Neutrophil (primary cell): Measurements from ENCODE around the gene APOLD1.

Source experiments
- H3K27ac ChIP-seq: fragments of 200-600 bp; sonication (generic); 2 replicates; pipeline ENCODE4 v1.5.1; 2016; ENCODE audit warnings: mild to moderate bottlenecking, moderate library complexity
- H3K27me3 ChIP-seq: fragments of 200-600 bp; sonication (generic); 2 replicates; pipeline ENCODE4 v1.6.0; 2016; ENCODE audit warnings: mild to moderate bottlenecking
- H3K36me3 ChIP-seq: fragments of 200-600 bp; sonication (generic); 2 replicates; pipeline ENCODE4 v1.5.1; 2017
- H3K4me1 ChIP-seq, 2 experiments: fragments of 200-600 bp in 1 of 2; sonication (generic) in 1 of 2; 1 replicate in 1 of 2; 2 replicates in 1 of 2; pipeline versions ENCODE4 v1.5.1 to v1.6.1; 2013 to 2016; ENCODE audit warnings: low read depth in 1 of 2, low read length in 1 of 2, mild to moderate bottlenecking in 1 of 2, moderate library complexity in 1 of 2; ENCODE audit not compliant: control insufficient read depth in 1 of 2, insufficient read depth in 1 of 2
- H3K4me3 ChIP-seq, 2 experiments: fragments of 200-600 bp in 1 of 2; sonication (generic) in 1 of 2; 1 replicate in 1 of 2; 2 replicates in 1 of 2; pipeline ENCODE4 v1.5.1; 2013 to 2016; ENCODE audit warnings: low read depth in 1 of 2, low read length in 1 of 2, mild to moderate bottlenecking in 1 of 2, moderate library complexity in 1 of 2
- H3K9me3 ChIP-seq: fragments of 200-600 bp; sonication (generic); 2 replicates; pipeline ENCODE4 v1.5.1; 2016
- TF ChIP-seq, protein P1 (sequence below): fragments of 200-600 bp; sonication (generic); IDR thresholded peaks from 2 replicates; pipeline ENCODE4 v1.5.1; 2016; ENCODE audit warnings: antibody characterized with exemption

APOLD1 gene

DNA sequence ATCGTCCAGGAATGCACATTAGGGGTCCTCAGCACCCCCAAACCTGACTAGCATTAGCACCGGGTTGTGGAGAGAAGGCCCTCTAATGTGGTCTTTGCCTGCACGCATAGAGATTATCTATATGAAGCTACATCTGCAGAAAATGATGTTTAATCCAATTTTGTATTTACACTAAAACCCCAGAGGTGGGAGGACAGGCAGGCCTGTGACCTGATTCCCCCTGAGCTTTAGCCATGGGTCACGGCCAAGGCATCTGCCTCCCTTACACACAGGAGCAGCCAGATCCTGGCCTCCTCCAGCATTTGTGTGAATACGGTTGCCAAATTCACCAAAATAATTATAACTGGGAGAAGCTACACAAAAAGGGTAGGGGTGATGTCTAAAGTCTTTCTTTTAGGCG is 7.0 kb downstream of the APOLD1 start:
- peaks cover under 1 to 4% of the 10 kb centered on the region in 2 experiments for H3K4me1 ChIP-seq
- H3K27ac ChIP-seq = no peak overlapping the region
- H3K27me3 ChIP-seq = no peaks in the 10 kb centered on the region
- no peaks in the 10 kb centered on the region for H3K36me3 ChIP-seq
- no peaks in the 10 kb centered on the region for H3K9me3 ChIP-seq
- no peak overlapping the region for H3K4me3 ChIP-seq
- TF ChIP-seq, protein P1, sequence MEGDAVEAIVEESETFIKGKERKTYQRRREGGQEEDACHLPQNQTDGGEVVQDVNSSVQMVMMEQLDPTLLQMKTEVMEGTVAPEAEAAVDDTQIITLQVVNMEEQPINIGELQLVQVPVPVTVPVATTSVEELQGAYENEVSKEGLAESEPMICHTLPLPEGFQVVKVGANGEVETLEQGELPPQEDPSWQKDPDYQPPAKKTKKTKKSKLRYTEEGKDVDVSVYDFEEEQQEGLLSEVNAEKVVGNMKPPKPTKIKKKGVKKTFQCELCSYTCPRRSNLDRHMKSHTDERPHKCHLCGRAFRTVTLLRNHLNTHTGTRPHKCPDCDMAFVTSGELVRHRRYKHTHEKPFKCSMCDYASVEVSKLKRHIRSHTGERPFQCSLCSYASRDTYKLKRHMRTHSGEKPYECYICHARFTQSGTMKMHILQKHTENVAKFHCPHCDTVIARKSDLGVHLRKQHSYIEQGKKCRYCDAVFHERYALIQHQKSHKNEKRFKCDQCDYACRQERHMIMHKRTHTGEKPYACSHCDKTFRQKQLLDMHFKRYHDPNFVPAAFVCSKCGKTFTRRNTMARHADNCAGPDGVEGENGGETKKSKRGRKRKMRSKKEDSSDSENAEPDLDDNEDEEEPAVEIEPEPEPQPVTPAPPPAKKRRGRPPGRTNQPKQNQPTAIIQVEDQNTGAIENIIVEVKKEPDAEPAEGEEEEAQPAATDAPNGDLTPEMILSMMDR = no peak

DNA sequence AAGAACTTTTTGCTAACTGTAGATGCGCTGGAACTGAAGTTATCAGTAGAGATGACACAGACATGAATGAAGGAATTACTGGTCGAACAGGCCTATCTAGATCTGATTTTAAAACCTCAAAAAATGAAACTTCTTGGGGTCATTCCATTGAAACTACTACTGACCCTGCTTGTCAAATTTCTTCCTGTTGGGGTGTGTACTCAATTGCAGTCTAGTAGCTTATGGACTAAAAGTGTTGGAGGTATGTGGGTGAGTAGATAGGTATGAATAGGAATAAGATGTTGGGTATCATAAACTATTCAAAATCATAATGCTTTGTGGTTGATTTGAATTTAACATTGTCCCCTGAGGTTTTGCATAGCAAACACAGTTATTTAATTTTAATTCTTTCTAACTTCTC is 9.2 kb downstream of the APOLD1 start:
- no peaks in the 10 kb centered on the region for H3K4me1 ChIP-seq
- no peaks in the 10 kb centered on the region for H3K27me3 ChIP-seq
- no peaks in the 10 kb centered on the region for H3K36me3 ChIP-seq
- no peak overlapping the region for H3K4me3 ChIP-seq
- no peaks in the 10 kb centered on the region for H3K9me3 ChIP-seq
- no peak overlapping the region for H3K27ac ChIP-seq
- TF ChIP-seq, protein P1 = no peak

DNA sequence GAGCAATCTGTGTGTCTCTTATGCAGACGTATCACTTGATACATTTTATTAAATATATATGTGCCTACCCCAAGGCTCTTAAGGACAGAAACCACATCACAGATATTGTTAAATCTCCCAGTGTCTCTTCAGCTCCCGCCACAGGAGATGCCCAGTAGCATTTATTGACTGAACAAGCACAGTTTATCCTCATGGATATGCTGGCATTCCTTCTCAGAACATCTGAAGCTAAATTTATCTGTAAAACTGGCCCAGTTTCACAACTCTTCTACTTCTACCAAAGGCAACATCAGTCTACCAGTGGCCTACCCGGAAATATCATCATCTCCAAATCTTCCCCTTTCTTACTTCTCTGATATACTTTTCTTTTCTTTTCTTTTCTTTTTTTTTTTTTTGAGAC is 10.7 kb downstream of the APOLD1 start:
- TF ChIP-seq, protein P1 = no peak

DNA sequence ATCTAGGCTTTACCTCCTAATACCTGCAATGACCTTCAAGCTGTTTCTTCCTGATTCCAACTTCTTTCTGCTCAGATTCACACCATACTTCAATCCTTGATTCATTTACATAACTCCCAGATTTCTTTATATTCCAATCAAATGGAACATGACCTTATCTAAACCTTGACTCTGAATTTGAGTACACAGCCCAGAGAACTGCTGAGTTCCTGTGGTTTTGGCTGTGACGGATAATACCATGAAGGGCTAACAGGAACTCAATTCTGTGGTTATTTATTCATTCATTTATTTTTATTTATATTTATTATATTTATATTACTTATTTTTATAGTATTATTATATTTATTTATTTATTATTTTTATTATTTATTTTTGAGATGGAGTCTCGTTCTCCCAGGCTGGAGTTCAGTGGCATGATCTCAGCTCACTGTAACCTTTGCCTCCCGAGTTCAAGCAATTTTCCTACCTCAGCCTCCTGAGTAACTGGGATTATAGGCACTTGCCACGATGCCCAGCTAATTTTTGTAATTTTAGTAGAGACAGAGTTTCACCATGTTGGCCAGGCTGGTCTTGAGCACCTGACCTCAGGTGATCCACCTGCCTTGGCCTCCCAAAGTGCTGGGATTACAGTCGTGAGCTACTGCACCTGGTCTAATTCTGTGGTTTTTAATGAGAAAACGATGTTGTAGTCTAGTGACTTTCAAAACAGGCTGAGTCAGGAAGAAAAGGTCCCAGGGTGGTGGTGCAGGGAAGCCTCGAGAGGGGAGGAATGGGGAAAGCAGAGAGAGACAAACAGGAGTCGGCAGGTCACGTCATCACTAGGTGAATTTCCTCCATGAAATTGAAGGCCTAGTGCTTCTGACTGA is 11.7 kb downstream of the APOLD1 start:
- no peaks in the 10 kb centered on the region for H3K9me3 ChIP-seq
- H3K36me3 ChIP-seq = no peaks in the 10 kb centered on the region
- no peak overlapping the region for H3K4me3 ChIP-seq
- TF ChIP-seq, protein P1 = no peak
- no peaks in the 10 kb centered on the region for H3K27me3 ChIP-seq
- H3K4me1 ChIP-seq = no peaks in the 10 kb centered on the region
- no peak overlapping the region for H3K27ac ChIP-seq

More for the DNA sequence above, 10.7 kb downstream of the APOLD1 start:
- H3K36me3 ChIP-seq = no peaks in the 10 kb centered on the region
- H3K4me1 ChIP-seq = no peaks in the 10 kb centered on the region
- H3K27me3 ChIP-seq = no peaks in the 10 kb centered on the region
- no peaks in the 10 kb centered on the region for H3K9me3 ChIP-seq
- H3K4me3 ChIP-seq = no peak overlapping the region
- no peak overlapping the region for H3K27ac ChIP-seq

DNA sequence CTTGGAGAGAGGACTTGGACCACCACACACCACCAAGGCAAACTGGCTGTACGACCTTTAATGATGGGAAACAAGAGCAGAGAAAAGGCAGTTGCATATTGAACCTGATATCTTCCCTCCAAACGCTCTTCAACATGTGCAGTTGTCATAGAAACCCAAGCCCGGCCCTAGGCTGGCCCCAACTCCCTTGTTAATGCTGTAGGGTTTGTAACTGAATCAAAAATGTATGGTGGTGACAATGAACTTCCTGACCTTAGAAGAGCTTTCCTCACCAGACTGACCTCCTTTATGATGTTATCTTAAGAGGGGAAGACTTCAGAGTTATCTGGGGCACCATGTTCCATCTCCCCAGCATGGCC is 12.3 kb downstream of the APOLD1 start:
- H3K9me3 ChIP-seq = no peaks in the 10 kb centered on the region

More for the DNA sequence above, 12.3 kb downstream of the APOLD1 start:
- Histone ChIP-seq H3K36me3 (no peaks in the 10 kb centered on the region), H3K4me1 (no peaks in the 10 kb centered on the region), H3K4me3 (no peak overlapping the region), H3K27me3 (no peaks in the 10 kb centered on the region), H3K27ac (no peak overlapping the region)
- TF ChIP-seq, protein P1 = no peak
